T-helper 22 cell (primary cell): ENCODE data around the gene SEZ6L.

Source experiments
- DNase-seq: peaks from one replicate; pipeline ENCODE4 v3.0.0-alpha.2; 2020; ENCODE audit warnings: low read depth

Gene SEZ6L

GRCh38 chr22:26245001-26245400 is 75.7 kb downstream of the SEZ6L start:
- no peak for DNase-seq

- DNase-seq, result no peak
These were observed 77.3 kb downstream of the SEZ6L start for GRCh38 chr22:26246552-26246951.

GRCh38 chr22:26251869-26252268 is 82.6 kb downstream of the SEZ6L start:
- DNase-seq, result no peak

DNA sequence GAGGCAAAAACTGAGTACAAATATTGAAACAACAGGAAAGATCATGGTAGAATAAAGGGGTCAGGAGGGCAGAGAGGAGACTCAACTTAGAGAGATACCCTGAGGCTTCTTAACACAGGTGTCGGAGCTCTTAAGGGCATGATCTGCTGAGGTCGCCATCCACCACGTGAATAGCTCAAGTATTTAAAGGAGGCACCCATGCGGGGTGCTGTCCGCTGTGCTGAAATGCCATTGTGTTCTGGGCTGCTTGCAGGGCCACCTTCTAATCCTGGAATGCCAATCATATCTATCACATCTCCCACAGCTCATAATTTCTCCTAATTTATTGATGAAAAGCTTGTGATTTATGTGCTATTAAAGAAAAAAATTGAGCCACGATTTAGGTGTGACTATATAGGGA is 90.2 kb downstream of the SEZ6L start:
- no peak for DNase-seq

DNA sequence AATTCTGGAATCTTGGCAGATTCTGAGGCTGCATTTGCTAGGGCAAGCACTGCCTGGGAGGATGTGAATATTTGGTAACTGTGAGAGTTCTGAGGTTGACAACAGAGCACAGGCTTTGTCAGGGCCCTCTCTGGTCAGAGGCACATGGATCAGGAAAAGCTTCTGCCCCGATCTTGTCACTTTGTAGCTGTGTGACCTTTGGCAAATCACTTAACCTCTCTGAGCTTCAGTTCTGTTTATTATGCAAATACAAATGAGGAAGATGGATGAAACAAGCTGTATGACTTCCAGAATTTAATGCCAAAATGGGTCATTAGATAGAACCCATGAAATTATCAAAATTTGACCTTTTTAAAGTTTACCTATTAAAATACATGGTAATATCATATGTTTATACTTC is 94.9 kb downstream of the SEZ6L start:
- no peak for DNase-seq

- no peak for DNase-seq
These were observed 96.0 kb downstream of the SEZ6L start for GRCh38 chr22:26265281-26265680.

- no peak for DNase-seq
These were observed 96.6 kb downstream of the SEZ6L start for GRCh38 chr22:26265909-26266308.

DNA sequence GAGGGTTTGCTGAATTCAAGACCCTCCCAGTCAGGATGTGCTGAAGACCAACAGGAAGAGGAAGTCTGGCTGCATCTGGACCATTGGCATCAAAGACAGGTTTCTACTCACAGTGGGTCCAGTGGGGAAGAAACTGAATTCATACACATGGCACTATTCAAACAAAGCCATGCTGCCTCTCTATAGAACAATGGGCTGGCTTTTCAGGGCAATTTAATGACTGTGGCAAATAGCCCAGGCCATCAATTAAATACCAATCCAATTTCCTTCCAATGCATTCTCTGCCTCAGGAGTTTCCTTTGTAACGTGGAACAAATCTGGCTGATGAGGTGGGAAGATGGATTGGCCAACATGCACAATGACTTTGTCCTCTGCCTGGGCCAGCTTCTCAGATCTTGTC is 98.6 kb downstream of the SEZ6L start:
- DNase-seq, result no peak

- no peak for DNase-seq
These were observed 100.3 kb downstream of the SEZ6L start for GRCh38 chr22:26269572-26269971.

- DNase-seq, result no peak
These were observed 102.2 kb downstream of the SEZ6L start for GRCh38 chr22:26271427-26271826.

DNA sequence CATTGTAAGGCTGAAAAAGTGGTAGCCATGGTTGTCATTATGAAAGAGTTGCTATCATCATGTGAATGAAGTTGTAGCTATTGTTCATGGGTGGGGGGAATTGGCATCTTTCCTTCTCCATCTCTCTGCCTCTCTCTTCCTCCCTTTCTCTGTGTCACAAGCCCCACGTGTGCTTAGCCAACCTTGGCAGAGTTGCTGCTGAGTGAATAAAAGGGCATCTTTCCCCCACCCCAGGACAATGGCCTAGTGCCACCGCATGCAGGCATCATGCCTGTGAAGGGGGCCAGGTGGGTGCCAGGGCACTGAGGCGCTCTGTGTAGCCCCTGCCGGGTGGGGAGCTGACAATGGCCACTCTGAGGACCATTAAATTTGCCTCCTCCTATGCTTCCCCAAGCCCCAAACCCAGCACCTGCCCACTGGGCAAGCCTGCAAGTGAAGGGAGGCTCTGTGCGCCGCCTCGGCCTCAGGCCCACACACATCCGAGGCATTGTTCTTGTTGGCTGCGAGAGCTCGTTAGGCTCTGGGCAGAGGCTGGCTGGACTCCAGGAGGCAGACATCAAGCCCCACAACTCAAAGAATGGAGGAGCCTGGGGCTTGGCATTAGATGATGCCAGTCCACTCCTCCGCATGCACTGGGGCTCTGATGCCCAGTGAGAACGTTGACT is 103.9 kb downstream of the SEZ6L start:
- DNase-seq, result no peak

GRCh38 chr22:26276529-26277160 is 107.4 kb downstream of the SEZ6L start:
- DNase-seq, result no peak

GRCh38 chr22:26281941-26282340 is 112.7 kb downstream of the SEZ6L start:
- DNase-seq, result no peak

- DNase-seq, result no peak
These were observed 114.1 kb downstream of the SEZ6L start for GRCh38 chr22:26283330-26283729.

- no peak for DNase-seq
These were observed 116.4 kb downstream of the SEZ6L start for GRCh38 chr22:26285632-26286031.

- DNase-seq, result no peak
These were observed 117.0 kb downstream of the SEZ6L start for GRCh38 chr22:26286091-26286820.

GRCh38 chr22:26287382-26288225 is 118.3 kb downstream of the SEZ6L start:
- DNase-seq, result no peak

DNA sequence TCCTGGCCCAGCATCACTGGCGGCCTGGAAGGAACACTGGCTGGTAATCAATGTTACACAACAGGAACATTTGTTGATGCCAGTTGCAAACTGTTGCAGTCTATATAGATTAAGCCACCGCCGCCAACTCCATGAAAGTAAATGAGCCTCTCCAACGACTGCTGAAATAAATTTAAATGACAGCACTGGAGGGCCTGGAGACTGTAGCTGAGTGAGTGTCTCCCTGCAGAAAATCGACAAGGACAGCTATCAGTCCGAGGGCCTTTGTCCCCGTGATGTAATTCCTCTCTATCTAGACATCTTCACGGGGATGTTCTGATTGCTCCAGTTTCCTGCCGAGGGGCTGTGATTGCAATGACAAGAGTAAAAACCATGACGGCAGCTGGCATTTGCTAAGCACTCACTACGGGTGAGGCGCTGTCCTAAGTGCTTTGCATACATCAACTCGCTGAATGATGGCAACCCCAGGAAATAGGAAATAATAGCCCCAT is 120.4 kb downstream of the SEZ6L start:
- no peak for DNase-seq

GRCh38 chr22:26291940-26292666 is 122.8 kb downstream of the SEZ6L start:
- no peak for DNase-seq

- no peak for DNase-seq
These were observed 123.4 kb downstream of the SEZ6L start for GRCh38 chr22:26292667-26292995.

GRCh38 chr22:26295563-26296126 is 126.4 kb downstream of the SEZ6L start:
- no peak for DNase-seq
